GM12878 (cell line): Measurements from ENCODE around the gene SLC39A11. TPM values are rescaled to one million over a fixed set of nuclear protein-coding genes. Genes with fewer than 3 reads are reported as not detected.

ENCODE experiments used
- ATAC-seq: fragments of 200-7000 bp; cut with Tn5 transposase; 3 replicates; pipeline ENCODE4 v1.9.1; 2020; ENCODE audit warnings: mild to moderate bottlenecking, moderate library complexity
- BruUV-seq: library from RNA; stranded (reverse); fragments of 400-500 nt; replicated peaks from 2 replicates; lab custom pipeline; 2021; lab: Mats Ljungman, UMichigan
- CTCF ChIA-PET: fragments of 300-600 bp; sonication (Branson Sonifier 250); formaldehyde crosslinking; extraction: SDS; loops from one replicate; lab custom pipeline; 2021; ENCODE audit warnings: inconsistent platforms; lab: Yijun Ruan, JAX
- POLR2A ChIA-PET: fragments of 350-600 bp; formaldehyde crosslinking; extraction: SDS; loops from one replicate; lab custom pipeline; 2021; ENCODE audit warnings: inconsistent platforms; lab: Charles Lee
- RAD21 ChIA-PET: fragments of 300-600 bp; sonication (Branson Sonifier 250); formaldehyde crosslinking; loops from one replicate; lab custom pipeline; 2023; ENCODE audit warnings: antibody characterized with exemption; ENCODE audit not compliant: unreplicated experiment; lab: Charles Lee
- SMC1A ChIA-PET: fragments of 300-600 bp; sonication (Branson Sonifier 250); formaldehyde crosslinking; loops from one replicate; lab custom pipeline; 2023; ENCODE audit not compliant: unreplicated experiment, uncharacterized antibody; lab: Charles Lee
- DNase-seq: peaks from one replicate; pipeline ENCODE4 v3.0.0-alpha.2; 2011; ENCODE audit warnings: low read depth, low spot score
- FAIRE-seq: peaks from 3 replicates; lab custom pipeline; 2011; peaks lifted over from hg19 to GRCh38; lab: Jason Lieb, UNC
- H2AFZ ChIP-seq: 2 replicates; pipeline ENCODE4 v1.6.0; 2011; ENCODE audit warnings: low read depth, low read length, control low read depth; ENCODE audit not compliant: control insufficient read depth
- H3K27ac ChIP-seq: 2 replicates; pipeline ENCODE4 v1.5.1; 2011; ENCODE audit warnings: control low read depth; ENCODE audit not compliant: control insufficient read depth, insufficient read depth
- H3K27me3 ChIP-seq, 2 experiments: replicated peaks in 1 of 2; 2 replicates each; pipeline versions ENCODE4 v1.6.0 to v1.6.1; 2011; ENCODE audit warnings: low read length in 1 of 2; ENCODE audit not compliant: control insufficient read depth in 2 of 2, insufficient read depth in 2 of 2
- H3K36me3 ChIP-seq, 2 experiments: 2 replicates each; pipeline ENCODE4 v1.5.1; 2011; ENCODE audit warnings: low read length in 1 of 2; ENCODE audit not compliant: control insufficient read depth in 2 of 2, insufficient read depth in 2 of 2
- H3K4me1 ChIP-seq: 2 replicates; pipeline ENCODE4 v1.6.1; 2011; ENCODE audit warnings: mild to moderate bottlenecking, low read length, moderate library complexity, mixed read lengths; ENCODE audit not compliant: control insufficient read depth, insufficient read depth
- H3K4me2 ChIP-seq: 2 replicates; pipeline ENCODE4 v1.6.0; 2011; ENCODE audit warnings: control low read depth; ENCODE audit not compliant: control insufficient read depth, insufficient read depth
- H3K4me3 ChIP-seq: fragments of 200-600 bp; sonication (generic); 2 replicates; pipeline ENCODE4 v1.5.1; 2016
- H3K79me2 ChIP-seq: 2 replicates; pipeline ENCODE4 v1.6.0; 2011; ENCODE audit warnings: low read length; ENCODE audit not compliant: control insufficient read depth, insufficient read depth
- H3K9ac ChIP-seq: 2 replicates; pipeline ENCODE4 v1.8.0; 2011; ENCODE audit warnings: low read length, control low read depth, mixed read lengths; ENCODE audit not compliant: control insufficient read depth, insufficient read depth
- H3K9me3 ChIP-seq: replicated peaks from 3 replicates; pipeline ENCODE4 v1.5.1; 2011; ENCODE audit warnings: mild to moderate bottlenecking, low read length; ENCODE audit not compliant: control insufficient read depth, insufficient read depth
- H4K20me1 ChIP-seq: 2 replicates; pipeline ENCODE4 v1.6.0; 2011; ENCODE audit not compliant: control insufficient read depth, insufficient read depth
- ATF2 ChIP-seq: IDR thresholded peaks from 2 replicates; pipeline ENCODE4 v1.6.1; 2012; ENCODE audit warnings: low read length, inconsistent platforms
- CBFB ChIP-seq: IDR thresholded peaks from 2 replicates; pipeline ENCODE4 v1.6.1; 2016; ENCODE audit warnings: antibody characterized with exemption, low read depth
- CREB1 ChIP-seq: IDR thresholded peaks from 2 replicates; pipeline ENCODE4 v1.6.1; 2012; ENCODE audit warnings: low read depth, mild to moderate bottlenecking, inconsistent platforms
- EP300 ChIP-seq, 2 experiments: fragments of 150-350 bp in 1 of 2; IDR thresholded peaks; 2 replicates each; pipeline ENCODE4 v1.6.1; 2011 to 2012; ENCODE audit warnings: low read depth in 2 of 2, low read length in 2 of 2, borderline replicate concordance in 1 of 2, improper control_type of control experiment in 1 of 2, inconsistent platforms in 1 of 2; ENCODE audit not compliant: control insufficient read depth in 1 of 2
- NFYA ChIP-seq: IDR thresholded peaks from 2 replicates; pipeline ENCODE4 v1.6.1; 2011; ENCODE audit warnings: low read depth, mild to moderate bottlenecking, low read length, improper control_type of control experiment, borderline replicate concordance
- POLR2AphosphoS5 ChIP-seq: IDR thresholded peaks from 2 replicates; pipeline ENCODE4 v1.6.1; 2011; ENCODE audit warnings: mild to moderate bottlenecking, low read length, inconsistent platforms
- RCOR1 ChIP-seq: conservative IDR thresholded peaks from 2 replicates; pipeline ENCODE4 v1.6.1; 2012; ENCODE audit warnings: low read depth, low read length, improper control_type of control experiment
- RELA ChIP-seq: fragments of 450-650 bp; IDR thresholded peaks from 2 replicates; pipeline ENCODE4 v1.8.0; 2014; ENCODE audit warnings: borderline replicate concordance; ENCODE audit not compliant: partially characterized antibody
- SIN3A ChIP-seq: IDR thresholded peaks from 2 replicates; pipeline ENCODE4 v1.6.1; 2012; ENCODE audit warnings: low read depth, low read length, improper control_type of control experiment
- SIX5 ChIP-seq: IDR thresholded peaks from 2 replicates; pipeline ENCODE4 v1.6.1; 2011; ENCODE audit warnings: mild to moderate bottlenecking, low read depth, low read length, moderate library complexity; ENCODE audit not compliant: severe bottlenecking
- SPI1 ChIP-seq: IDR thresholded peaks from 2 replicates; pipeline ENCODE4 v1.6.1; 2011; ENCODE audit warnings: low read depth, mild to moderate bottlenecking, low read length, moderate library complexity, borderline replicate concordance; ENCODE audit not compliant: insufficient read depth
- WGBS: methylation state at CpG from one replicate; pipeline ENCODE4 v1.1.6; 2016; ENCODE audit warnings: low lambda C conversion rate; ENCODE audit not compliant: insufficient replicate concordance, insufficient coverage; ENCODE audit errors: missing lambda C conversion rate; 5-methylcytosine and 5-hydroxymethylcytosine counted together
- in situ Hi-C: fragments of 300-500 bp; cut with MboI; formaldehyde crosslinking; loops from 9 replicates; pipeline ENCODE4 v1.14.3; 2018; ENCODE audit warnings: mixed read lengths
- intact Hi-C: fragments of 100-400 bp; cut with micrococcal nuclease; formaldehyde crosslinking; loops from one replicate; pipeline ENCODE4 v1.14.2; 2022; ENCODE audit not compliant: unreplicated experiment
- polyA plus RNA-seq, 11 experiments: library from polyadenylated mRNA; depleted of rRNA in 4 of 11; unstranded in 6 of 11; stranded (reverse) in 5 of 11; fragments of >200 nt; fragmentation: Nextera tagmentation in 4 of 11; fragmentation: Illumina TruSeq in 1 of 11; extraction: Ambion mirVana in 4 of 11; extraction: Trizol in 1 of 11; gene quantifications; 1 replicate in 1 of 11; 2 replicates in 10 of 11; pipeline versions ENCODE4 v1.2.1 to v1.2.3, GENCODE V29; 2011 to 2016; ENCODE audit warnings: inconsistent platforms in 2 of 11, missing spikeins in 2 of 11, low read depth in 1 of 11
- total RNA-seq, 4 experiments: library from RNA; depleted of rRNA in 3 of 4; stranded (reverse); fragments of >200 nt in 3 of 4; fragmentation: Illumina TruSeq in 1 of 4; extraction: Trizol in 1 of 4; gene quantifications; 2 replicates each; pipeline versions ENCODE4 v1.2.1 to v1.2.3, GENCODE V29; 2013 to 2021

The SLC39A11 gene
- total and polyA plus RNA-seq, 10 of the 15 experiments (the other 5 are each of a cell fraction or from before 2014, with no cell fraction given), result 8.6 to 23.8 (median 14.0) TPM

- SMC1A ChIA-PET, result interaction anchor here (1.3 to 6.3 kb wide), 6 partner anchors 7 to 122 kb away, joined by 3 to 66 read pairs (median 21); no protein-coding TSS in a partner anchor
- 61% methylated on average over 1 of the region's 1 CpG for WGBS
- POLR2A ChIA-PET, result interaction anchor here (0.6 to 5.1 kb wide), 6 partner anchors 8 to 182 kb away, joined by 3 to 52 read pairs (median 38); no protein-coding TSS in a partner anchor
- in situ Hi-C loops, result no loop called here
- no peak for DNase-seq
- intact Hi-C loops, result no loop called here
- Histone ChIP-seq H4K20me1 (no peaks in the 10 kb centered on the region), H3K36me3 (no peaks in the 10 kb centered on the region), H3K4me1 (peaks cover 6% of the 10 kb centered on the region), H3K27me3 (no peaks in the 10 kb centered on the region), H3K9me3 (peaks cover 4% of the 10 kb centered on the region; the same call in 2 of the 3 replicates), H3K79me2 (no peaks in the 10 kb centered on the region), H3K27ac (no peak overlapping the region), H3K4me3 (no peak overlapping the region), H3K9ac (no peak overlapping the region), H2AFZ (no peak overlapping the region), H3K4me2 (no peak overlapping the region)
- CTCF ChIA-PET, result interaction anchor here (1.4 to 4.5 kb wide), 4 partner anchors 8 to 49 kb away, joined by 4 to 32 read pairs (median 11); no protein-coding TSS in a partner anchor
- ATAC-seq, result no peak
- TF ChIP-seq SIX5, result no peak
- no peak for TF ChIP-seq SIN3A
- no peak for TF ChIP-seq POLR2AphosphoS5
- TF ChIP-seq CREB1, result no peak
- no peak for TF ChIP-seq SPI1
- no peak for TF ChIP-seq EP300 (IDR thresholded peaks at IDR 0.05; ENCODE audit: borderline replicate concordance in 1 of 2, control insufficient read depth in 1 of 2, low read depth in 2 of 2, low read length in 2 of 2)
- TF ChIP-seq NFYA, result no peak
- TF ChIP-seq RCOR1, result no peak
- TF ChIP-seq CBFB, result no peak
- TF ChIP-seq RELA, result no peak
- TF ChIP-seq ATF2, result no peak
- RAD21 ChIA-PET, result interaction anchor here (1.8 to 5.5 kb wide), 6 partner anchors 8 to 46 kb away, joined by 4 to 43 read pairs (median 24); no protein-coding TSS in a partner anchor
- no peak for FAIRE-seq
- no TSS peak for BruUV-seq
Measured at GRCh38 chr17:72605543-72605942, 486.9 kb downstream of the SLC39A11 start.
